Gastrocnemius medialis (tissue), 4 donors: ENCODE measurements around the gene CNTNAP1.

Experiments used
- CTCF ChIP-seq, 5 experiments: fragments of 450-650 bp in 3 of 5; fragments of 200-600 bp in 2 of 5; sonication (generic) in 2 of 5; IDR thresholded peaks in 4 of 5; conservative IDR thresholded peaks in 1 of 5; 1 replicate in 4 of 5; 2 replicates in 1 of 5; pipeline ENCODE4 v1.5.1; 2016 to 2019; ENCODE audit warnings: antibody characterized with exemption in 5 of 5, mild to moderate bottlenecking in 3 of 5, moderate library complexity in 3 of 5
- POLR2A ChIP-seq, 2 donors: fragments of 450-650 bp; IDR thresholded peaks; one replicate each; pipeline ENCODE4 v1.6.1; 2017; ENCODE audit warnings: antibody characterized with exemption in 2 of 2, mild to moderate bottlenecking in 2 of 2, moderate library complexity in 2 of 2

- TF ChIP-seq CTCF (IDR thresholded peaks at IDR 0.05 in 4 of 5, conservative IDR thresholded peaks at IDR 0.05 in 1 of 5) (no peak), POLR2A (IDR thresholded peaks at IDR 0.05) (no peak)
Observed at GRCh38 chr17:42725143-42725542, 42.8 kb downstream of the CNTNAP1 start.
